D721Med (cell line): Measurements from ENCODE around the gene HOXD11.

Experiments
- DNase-seq: peaks from one replicate; pipeline ENCODE4 v3.0.0; 2011; ENCODE audit warnings: low spot score; ENCODE audit not compliant: insufficient read length
- FAIRE-seq: peaks from 2 replicates; lab custom pipeline; 2011; peaks lifted over from hg19 to GRCh38; lab: Jason Lieb, UNC
- CTCF ChIP-seq: IDR thresholded peaks from 2 replicates; pipeline ENCODE4 v1.5.1; 2012; ENCODE audit warnings: mild to moderate bottlenecking, control low read depth; ENCODE audit not compliant: insufficient read depth; ENCODE audit errors: missing control alignments

HOXD11 gene

GRCh38 chr2:176078541-176079284 lies 28.4 kb upstream of the HOXD11 start:
- FAIRE-seq (no peak), DNase-seq (no peak)
- TF ChIP-seq CTCF: no peak

GRCh38 chr2:176079285-176079830 lies 27.7 kb upstream of the HOXD11 start:
- TF ChIP-seq CTCF: no peak
- FAIRE-seq: no peak

GRCh38 chr2:176079831-176080539 lies 27.1 kb upstream of the HOXD11 start:
- FAIRE-seq (no peak), DNase-seq (no peak)
- peak; percentile 67 for TF ChIP-seq CTCF

More at GRCh38 chr2:176079285-176079830, 27.7 kb upstream of the HOXD11 start:
- DNase-seq: no peak

GRCh38 chr2:176080540-176081375 lies 26.3 kb upstream of the HOXD11 start:
- no peak for FAIRE-seq
- TF ChIP-seq CTCF: no peak
- no peak for DNase-seq

GRCh38 chr2:176081376-176081836 lies 25.7 kb upstream of the HOXD11 start:
- no peak for DNase-seq
- no peak for TF ChIP-seq CTCF
- no peak for FAIRE-seq

- FAIRE-seq (no peak), DNase-seq (no peak)
- TF ChIP-seq CTCF: no peak
Measured at GRCh38 chr2:176081837-176082524, 25.1 kb upstream of the HOXD11 start.
